GM12865 (cell line): ENCODE measurements around the gene GYPC.
"Not testable (repeated sequence)": the region's sequence is repeated elsewhere in the genome, so short reads cannot be mapped to it uniquely, and the experiment has no call there.

ENCODE experiments used
- DNase-seq: peaks from one replicate; pipeline ENCODE4 v3.0.0; 2010; ENCODE audit warnings: low read depth
- H3K4me3 ChIP-seq: 2 replicates; pipeline ENCODE4 v1.5.1; 2011; ENCODE audit warnings: mild to moderate bottlenecking, low read depth, low read length, control low read depth
- TF ChIP-seq, protein P1 (sequence below): IDR thresholded peaks from 2 replicates; pipeline ENCODE4 v1.5.1; 2011; ENCODE audit warnings: low read length, control low read depth, low read depth, inconsistent platforms; ENCODE audit not compliant: insufficient read depth; ENCODE audit errors: missing control alignments

GYPC gene

GRCh38 chr2:126707941-126708340, 52.0 kb downstream of the GYPC start:
- H3K4me3 ChIP-seq: no peak overlapping the region
- TF ChIP-seq, protein P1, sequence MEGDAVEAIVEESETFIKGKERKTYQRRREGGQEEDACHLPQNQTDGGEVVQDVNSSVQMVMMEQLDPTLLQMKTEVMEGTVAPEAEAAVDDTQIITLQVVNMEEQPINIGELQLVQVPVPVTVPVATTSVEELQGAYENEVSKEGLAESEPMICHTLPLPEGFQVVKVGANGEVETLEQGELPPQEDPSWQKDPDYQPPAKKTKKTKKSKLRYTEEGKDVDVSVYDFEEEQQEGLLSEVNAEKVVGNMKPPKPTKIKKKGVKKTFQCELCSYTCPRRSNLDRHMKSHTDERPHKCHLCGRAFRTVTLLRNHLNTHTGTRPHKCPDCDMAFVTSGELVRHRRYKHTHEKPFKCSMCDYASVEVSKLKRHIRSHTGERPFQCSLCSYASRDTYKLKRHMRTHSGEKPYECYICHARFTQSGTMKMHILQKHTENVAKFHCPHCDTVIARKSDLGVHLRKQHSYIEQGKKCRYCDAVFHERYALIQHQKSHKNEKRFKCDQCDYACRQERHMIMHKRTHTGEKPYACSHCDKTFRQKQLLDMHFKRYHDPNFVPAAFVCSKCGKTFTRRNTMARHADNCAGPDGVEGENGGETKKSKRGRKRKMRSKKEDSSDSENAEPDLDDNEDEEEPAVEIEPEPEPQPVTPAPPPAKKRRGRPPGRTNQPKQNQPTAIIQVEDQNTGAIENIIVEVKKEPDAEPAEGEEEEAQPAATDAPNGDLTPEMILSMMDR: no peak
- no peak for DNase-seq

DNA sequence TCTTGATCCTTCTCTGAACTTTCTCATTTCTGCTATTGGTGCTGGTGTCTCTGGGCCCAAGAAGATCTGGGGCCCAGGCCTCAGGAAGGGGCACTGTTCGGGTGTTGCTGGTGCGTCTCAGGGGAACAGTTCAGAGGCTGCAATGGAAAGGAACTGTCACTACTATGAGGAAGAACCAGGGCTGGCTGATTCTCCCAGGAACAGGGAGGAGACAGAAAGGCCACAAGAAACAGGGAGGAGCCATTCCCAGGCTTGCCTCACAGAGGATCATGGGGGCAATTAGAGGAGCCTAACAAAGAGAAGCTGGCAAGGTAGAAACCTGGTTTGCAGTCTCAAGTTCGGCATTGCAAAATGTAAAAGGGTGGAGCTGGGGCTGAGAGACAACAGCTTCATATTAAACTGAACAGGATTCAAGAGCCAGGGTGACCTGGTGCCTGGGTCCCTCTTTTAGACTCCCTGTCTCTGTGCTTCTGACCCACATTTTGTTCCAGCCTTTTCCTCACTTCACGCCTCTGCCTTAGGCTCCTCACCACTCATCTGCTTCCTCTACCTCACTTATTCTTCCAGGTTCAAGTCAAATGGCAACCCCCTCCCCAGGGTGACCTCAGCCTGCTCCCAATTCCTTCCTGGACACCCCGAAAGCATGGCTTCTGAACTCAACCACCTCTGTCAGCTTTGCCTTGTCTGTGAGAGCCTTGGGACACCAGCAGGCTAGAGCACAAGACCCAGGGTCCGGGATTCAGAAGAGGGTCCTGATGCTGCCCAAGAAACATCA, 58.4 kb downstream of the GYPC start:
- DNase-seq: no peak
- TF ChIP-seq, protein P1: no peak
- no peak overlapping the region for H3K4me3 ChIP-seq

DNA sequence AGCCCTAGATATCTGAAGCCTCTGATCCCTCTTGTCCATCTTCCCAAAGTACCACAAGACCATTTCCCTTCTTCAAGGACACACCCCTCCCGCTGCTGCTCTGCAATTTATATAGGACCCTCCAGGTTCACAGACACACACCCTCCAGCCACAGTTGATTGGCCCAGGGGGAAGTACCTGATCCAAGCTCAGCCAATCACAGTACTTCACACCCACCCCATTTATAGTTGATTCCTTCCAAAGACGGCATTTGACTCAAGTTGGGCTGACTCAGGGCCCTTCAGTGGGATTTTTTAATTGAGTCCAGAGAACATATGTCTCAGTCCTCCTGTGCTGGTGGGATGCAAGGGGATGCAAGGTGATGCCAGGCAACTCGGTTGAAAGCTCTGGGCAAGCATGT, 59.2 kb downstream of the GYPC start:
- H3K4me3 ChIP-seq: no peak overlapping the region
- TF ChIP-seq, protein P1: no peak
- no peak for DNase-seq

DNA sequence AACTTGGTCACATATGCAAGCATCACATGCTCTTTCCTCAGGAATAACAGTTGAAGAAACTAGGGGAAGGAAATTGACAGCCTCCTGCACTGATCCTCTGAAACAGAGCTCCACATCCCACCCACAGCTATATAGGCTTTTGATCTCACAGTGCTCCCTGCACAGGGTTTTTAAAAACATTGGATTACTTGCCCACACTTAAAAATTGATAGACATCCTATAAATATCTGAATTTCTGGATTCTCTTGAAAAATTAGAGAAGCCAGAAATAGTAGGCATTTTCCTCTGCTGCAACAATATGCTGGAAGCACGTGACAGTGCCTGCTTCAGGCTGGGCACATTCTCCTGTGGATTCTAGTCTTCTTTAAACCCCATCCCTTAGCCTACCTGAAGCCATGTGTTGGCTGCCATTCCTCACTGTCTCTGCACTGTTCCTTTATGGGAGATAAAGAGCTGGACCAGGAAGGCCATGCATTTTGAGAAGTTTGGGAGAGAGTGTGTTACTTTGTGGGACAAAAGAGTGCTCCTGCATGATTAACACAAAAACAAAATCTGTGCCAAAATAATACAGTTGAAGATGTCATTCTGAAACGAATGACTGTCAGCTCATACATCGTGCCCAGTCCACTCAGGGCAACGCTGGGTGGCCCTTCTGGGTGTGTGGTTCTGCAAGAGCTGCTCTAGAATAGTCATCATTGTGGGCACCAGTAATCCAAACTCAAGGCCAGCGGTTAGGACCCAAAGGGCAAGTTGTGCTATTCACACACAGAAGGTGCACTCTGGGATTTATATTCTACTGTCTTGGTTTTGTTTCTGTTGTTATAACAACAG, 59.8 kb downstream of the GYPC start:
- H3K4me3 ChIP-seq: no peak overlapping the region
- TF ChIP-seq, protein P1: no peak
- no peak for DNase-seq

- not testable (repeated sequence) for H3K4me3 ChIP-seq, DNase-seq
These were observed 61.3 kb downstream of the GYPC start for GRCh38 chr2:126717277-126717676.

- H3K4me3 ChIP-seq: no peak overlapping the region
- TF ChIP-seq, protein P1: no peak
- DNase-seq: no peak
These were observed 62.0 kb downstream of the GYPC start for GRCh38 chr2:126717928-126718327.

GRCh38 chr2:126719191-126719832, 63.4 kb downstream of the GYPC start:
- H3K4me3 ChIP-seq: no peak overlapping the region
- no peak for DNase-seq
- TF ChIP-seq, protein P1: no peak
